ENCODE data around the gene GPR160.

The GPR160 gene

DNA sequence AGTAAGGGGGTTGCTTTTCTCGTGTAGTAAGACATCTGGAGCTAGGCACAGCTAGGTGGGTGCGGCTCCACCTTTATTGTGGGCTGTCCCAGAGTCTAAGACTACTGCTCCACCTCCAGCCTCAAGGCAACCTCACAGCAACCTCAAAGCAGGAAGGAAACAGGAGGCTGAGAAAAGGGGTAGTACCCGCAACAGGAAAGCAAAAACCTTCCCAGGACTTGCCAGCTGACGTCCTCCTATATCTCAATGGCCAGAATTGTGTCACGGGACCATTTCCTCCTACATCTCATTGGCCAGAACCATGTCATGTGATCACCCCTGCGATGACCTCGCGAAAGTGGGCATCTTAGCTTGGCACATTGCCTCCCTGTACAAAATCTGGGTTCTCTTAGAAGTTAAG lies 4.3 kb upstream of the GPR160 start:
- FAIRE-seq: no peak

- FAIRE-seq: no peak
These were observed 777 bp downstream of the GPR160 start for GRCh38 chr3:170038434-170039110.

- no peak for FAIRE-seq
These were observed 2.6 kb downstream of the GPR160 start for GRCh38 chr3:170040418-170040817.

GRCh38 chr3:170043506-170043905 lies 5.7 kb downstream of the GPR160 start:
- FAIRE-seq: no peak

GRCh38 chr3:170044271-170044670 lies 6.5 kb downstream of the GPR160 start:
- FAIRE-seq: no peak

GRCh38 chr3:170044795-170045244 lies 7.0 kb downstream of the GPR160 start:
- FAIRE-seq: no peak

- no peak for FAIRE-seq
These were observed 8.7 kb downstream of the GPR160 start for GRCh38 chr3:170046269-170047132.

DNA sequence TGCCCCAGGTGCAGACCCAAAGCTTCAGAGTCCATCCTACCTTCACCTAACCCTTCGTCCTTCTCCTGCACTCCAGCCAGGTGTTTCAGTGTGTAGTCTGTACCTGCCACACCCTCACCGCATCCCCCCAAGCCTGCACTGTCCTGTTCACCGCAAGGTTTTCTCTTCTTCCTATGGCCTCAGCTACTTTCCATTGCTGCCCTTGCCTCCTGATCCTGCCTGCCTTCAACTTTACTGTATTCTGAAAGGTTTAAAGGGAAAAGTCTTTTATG lies 9.3 kb downstream of the GPR160 start:
- no peak for FAIRE-seq

GRCh38 chr3:170049146-170050000 lies 11.6 kb downstream of the GPR160 start:
- FAIRE-seq: no peak

GRCh38 chr3:170050753-170051152 lies 13.0 kb downstream of the GPR160 start:
- no peak for FAIRE-seq

DNA sequence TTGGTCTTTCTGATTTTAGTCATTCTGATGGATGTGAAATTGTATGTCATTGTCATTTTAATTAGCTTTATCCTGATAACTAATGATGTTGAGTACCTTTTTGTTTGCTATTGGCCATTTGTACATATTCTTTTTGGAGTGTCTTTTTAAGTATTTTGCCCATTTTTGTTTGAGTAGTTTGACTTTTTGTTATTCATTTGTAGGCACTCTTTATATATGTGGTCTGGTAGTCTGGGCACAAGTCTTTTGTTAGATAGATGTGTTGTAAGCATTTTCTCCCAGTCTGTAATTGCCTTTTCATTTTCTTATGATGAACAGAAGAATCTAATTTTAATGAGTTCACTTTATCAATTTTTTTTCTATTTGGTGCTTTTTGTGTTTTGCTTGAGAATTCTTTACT lies 14.6 kb downstream of the GPR160 start:
- FAIRE-seq: no peak

DNA sequence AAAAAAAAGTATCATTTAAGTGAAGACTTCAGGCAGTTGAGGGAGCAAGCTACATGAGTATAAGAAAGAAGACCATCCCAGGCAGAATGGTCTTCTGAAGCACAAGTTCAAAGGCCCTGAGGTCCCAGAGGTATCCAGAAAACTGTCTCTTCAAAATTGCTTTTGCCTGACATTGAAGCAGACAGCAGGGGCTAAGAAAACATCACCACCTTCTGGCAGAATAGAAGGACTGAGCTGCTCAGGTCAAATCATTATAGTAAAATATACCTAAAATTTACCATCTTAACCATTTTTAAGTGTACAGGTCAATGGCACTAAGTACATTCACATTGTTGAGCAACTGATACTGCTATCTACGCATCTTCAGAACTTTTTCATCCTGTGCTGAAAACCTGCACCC lies 16.4 kb downstream of the GPR160 start:
- no peak for FAIRE-seq

GRCh38 chr3:170055209-170055608 lies 17.4 kb downstream of the GPR160 start:
- FAIRE-seq: no peak

DNA sequence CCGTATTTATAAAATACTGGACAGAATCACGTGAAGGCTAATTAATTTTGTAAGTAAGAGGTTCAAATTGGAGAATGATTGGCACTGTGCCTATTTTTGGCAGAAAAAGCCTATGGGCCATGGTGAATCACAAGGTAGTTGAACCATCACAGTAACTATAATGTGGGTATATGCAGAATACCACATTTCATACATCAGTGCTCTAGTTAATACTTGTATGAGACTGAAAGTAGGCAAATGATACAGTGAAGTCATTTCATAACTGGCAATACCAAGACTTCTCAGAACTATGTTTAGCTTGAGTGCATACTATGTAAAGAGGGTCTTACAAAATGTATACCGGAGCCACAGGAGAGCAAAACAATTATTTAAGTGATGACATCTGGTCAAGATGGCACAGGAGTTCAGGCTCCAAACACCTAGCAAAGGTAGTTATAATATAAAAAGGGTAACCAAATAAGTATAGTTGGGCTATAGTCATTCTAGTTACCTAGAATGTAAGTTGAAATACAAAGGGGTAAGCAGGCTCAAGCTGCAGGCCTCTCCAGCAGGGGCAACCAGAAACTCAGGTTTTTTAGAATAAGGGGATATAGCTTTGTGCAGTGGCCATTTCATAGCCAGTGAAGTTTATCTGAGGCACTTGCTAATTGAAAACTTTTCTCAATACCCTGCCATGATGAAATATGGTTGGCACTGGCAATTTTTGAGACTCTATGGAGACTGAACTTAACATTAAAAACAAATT lies 19.1 kb downstream of the GPR160 start:
- FAIRE-seq: no peak

DNA sequence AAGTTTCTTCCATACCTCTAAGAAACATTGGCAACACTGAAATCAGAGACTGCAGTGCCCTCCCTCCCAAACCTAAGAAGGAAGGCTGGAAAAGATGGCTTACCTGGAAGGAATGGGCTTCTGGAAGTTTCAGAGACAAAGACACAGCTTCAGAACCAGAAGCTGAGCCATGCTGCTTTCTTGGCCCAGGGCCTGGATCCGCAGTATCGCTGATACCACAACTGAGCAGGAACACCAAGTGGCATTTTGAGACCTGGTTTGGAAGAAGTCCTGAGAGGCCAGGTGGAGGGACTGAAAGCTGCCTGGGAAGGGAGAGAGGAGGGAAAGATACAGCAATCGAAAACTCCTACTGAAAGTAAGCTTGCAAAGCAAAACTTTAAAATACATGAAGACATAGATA lies 19.8 kb downstream of the GPR160 start:
- FAIRE-seq: no peak

GRCh38 chr3:170058127-170058526 lies 20.3 kb downstream of the GPR160 start:
- no peak for FAIRE-seq

DNA sequence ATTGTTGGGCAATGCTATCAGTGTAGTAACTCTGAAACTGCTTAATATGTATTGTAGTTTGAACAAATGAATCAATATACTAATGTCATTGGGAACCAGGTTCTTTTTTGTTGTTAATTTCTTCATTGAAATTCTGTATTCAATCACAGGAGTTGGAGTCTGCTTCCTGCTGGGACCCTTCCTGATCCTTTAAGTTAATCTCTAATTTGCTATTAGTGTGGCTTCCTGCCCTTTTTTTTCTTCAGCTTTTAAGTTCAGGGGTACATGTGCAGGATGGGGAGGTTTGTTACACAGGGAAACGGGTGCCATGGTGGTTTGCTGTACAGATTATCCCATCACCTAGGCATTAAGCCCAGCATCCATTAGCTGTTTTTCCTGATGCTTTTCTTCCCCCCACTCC lies 21.7 kb downstream of the GPR160 start:
- FAIRE-seq: no peak

DNA sequence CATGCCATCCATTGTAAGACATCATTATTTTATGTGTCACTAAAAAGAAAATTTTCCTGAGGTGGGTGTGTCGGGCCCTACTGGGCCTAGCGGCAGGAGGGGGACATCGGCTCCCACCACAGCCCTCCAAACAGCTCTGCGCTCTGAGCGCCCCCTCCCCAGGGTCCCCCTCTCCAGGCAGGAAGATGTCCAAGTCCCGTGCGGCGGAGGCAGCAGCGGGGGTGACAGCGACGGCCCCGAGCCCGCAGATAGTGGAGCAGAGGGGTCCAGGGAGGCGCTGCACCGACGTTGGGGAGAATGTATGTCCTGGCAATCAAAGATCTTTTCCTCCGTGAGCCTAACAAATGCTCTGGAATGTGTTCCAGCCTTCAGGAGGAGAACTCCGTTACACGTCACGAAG lies 24.3 kb downstream of the GPR160 start:
- no peak for FAIRE-seq

DNA sequence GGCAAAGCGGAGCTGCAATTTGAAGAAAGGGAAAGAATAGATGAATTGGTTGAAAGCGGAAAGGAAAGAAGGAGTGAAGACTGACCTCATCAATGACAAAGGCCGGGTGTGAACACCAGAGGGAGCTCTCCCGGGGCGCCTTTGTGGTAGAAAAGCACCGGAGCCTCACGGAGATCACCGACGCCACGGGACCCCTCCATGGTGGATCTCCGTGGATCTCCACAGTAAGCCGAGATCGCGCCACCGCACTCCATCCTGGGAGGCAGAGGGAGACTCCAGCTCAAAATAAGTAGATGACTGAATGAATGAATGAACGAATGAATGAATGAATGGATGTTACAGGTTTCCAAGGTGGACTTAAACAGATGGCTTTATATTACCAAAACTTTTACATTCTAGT lies 25.0 kb downstream of the GPR160 start:
- no peak for FAIRE-seq

DNA sequence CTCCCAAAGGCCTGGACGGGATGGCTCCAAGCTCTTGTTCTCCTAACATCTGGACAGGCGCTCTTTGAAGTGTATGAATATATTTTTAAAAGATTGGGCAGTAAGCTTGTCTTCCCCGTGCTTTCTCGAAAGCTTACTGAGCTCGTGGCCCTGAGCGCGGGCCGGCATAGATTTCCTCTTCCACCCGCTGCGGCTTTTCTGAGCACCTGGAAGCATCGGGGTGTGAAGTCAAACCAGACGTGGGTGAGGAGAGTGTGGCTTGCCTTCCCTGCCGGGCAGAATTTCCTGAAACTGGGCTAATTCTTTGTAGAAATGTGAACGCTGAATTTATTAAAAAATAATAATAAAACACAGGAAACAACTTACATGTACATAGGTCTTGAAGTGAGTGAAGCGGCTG lies 25.9 kb downstream of the GPR160 start:
- no peak for FAIRE-seq

GRCh38 chr3:170064108-170064507 lies 26.3 kb downstream of the GPR160 start:
- no peak for FAIRE-seq

GRCh38 chr3:170075441-170076091 lies 37.8 kb downstream of the GPR160 start:
- no peak for FAIRE-seq
